Lung (tissue), 12 donors: ENCODE results near the gene SYNGR1. TPM values are rescaled to one million over a fixed set of nuclear protein-coding genes. Genes with fewer than 3 reads are reported as not detected.

Experiments
- ATAC-seq: fragments of 200-7000 bp; cut with Tn5 transposase; one replicate; pipeline ENCODE4 v1.9.1; 2020; ENCODE audit warnings: moderate number of reproducible peaks; ENCODE audit not compliant: insufficient read depth, low FRiP score
- DNase-seq, 3 donors: peaks; one replicate each; pipeline ENCODE4 v3.0.0-alpha.2; 2013 to 2017
- H3K27ac ChIP-seq, 2 donors: one replicate each; pipeline ENCODE4 v1.5.1; 2013; ENCODE audit warnings: mild to moderate bottlenecking in 2 of 2, moderate library complexity in 2 of 2, control low read depth in 1 of 2, inconsistent platforms in 1 of 2, low read depth in 1 of 2, low read length in 1 of 2
- H3K27me3 ChIP-seq, 3 donors: one replicate each; pipeline ENCODE4 v1.5.1; 2013; ENCODE audit warnings: low read length in 2 of 3; ENCODE audit not compliant: control insufficient read depth in 3 of 3, insufficient read depth in 3 of 3
- H3K36me3 ChIP-seq, 4 donors: one replicate each; pipeline ENCODE4 v1.5.1; 2013; ENCODE audit warnings: low read length in 4 of 4, mild to moderate bottlenecking in 1 of 4, moderate library complexity in 1 of 4; ENCODE audit not compliant: control insufficient read depth in 4 of 4, insufficient read depth in 4 of 4
- H3K4me1 ChIP-seq, 5 donors: one replicate each; pipeline ENCODE4 v1.5.1; 2013; ENCODE audit warnings: low read length in 5 of 5, mild to moderate bottlenecking in 2 of 5, moderate library complexity in 1 of 5; ENCODE audit not compliant: control insufficient read depth in 5 of 5, insufficient read depth in 5 of 5
- H3K4me3 ChIP-seq: one replicate; pipeline ENCODE4 v1.5.1; 2013; ENCODE audit warnings: mild to moderate bottlenecking, control low read depth, moderate library complexity
- H3K9ac ChIP-seq, 2 donors: one replicate each; pipeline ENCODE4 v1.5.1; 2013; ENCODE audit warnings: low read length in 2 of 2, control low read depth in 1 of 2; ENCODE audit not compliant: insufficient read depth in 1 of 2
- H3K9me3 ChIP-seq, 4 donors: one replicate each; pipeline ENCODE4 v1.5.1; 2013; ENCODE audit warnings: low read length in 3 of 4, mild to moderate bottlenecking in 1 of 4, moderate library complexity in 1 of 4; ENCODE audit not compliant: control insufficient read depth in 4 of 4, insufficient read depth in 3 of 4
- WGBS, 2 donors: extraction: QIAGEN DNeasy Blood & Tissue Kit; methylation state at CpG; one replicate each; pipeline ENCODE4 v1.1.7; 2013; 5-methylcytosine and 5-hydroxymethylcytosine counted together
- polyA plus RNA-seq, 2 donors: library from polyadenylated mRNA; stranded (reverse); fragments of 200-250 nt; gene quantifications; one replicate each; pipeline ENCODE4 v1.2.1, GENCODE V29; 2013
- total RNA-seq, 2 donors: library from RNA; depleted of rRNA in 1 of 2; stranded (reverse); fragments of >200 nt in 1 of 2; gene quantifications; one replicate each; pipeline ENCODE4 v1.2.1, GENCODE V29; 2014 to 2021
- TF ChIP-seq, protein P1 (sequence below): IDR thresholded peaks from 2 replicates; pipeline ENCODE4 v1.5.1; 2012; ENCODE audit warnings: mild to moderate bottlenecking; ENCODE audit errors: control extremely low read depth, extremely low read depth
- donor health status: control.
- donor health status: control.
- donor health status: Bipolar disorder and iron deficiency.
- donor health status: healthy.
- donor health status: DM: yes; HTN: yes; CAD: no.

SYNGR1 gene
- total and polyA plus RNA-seq, 4 donors = 3.5 to 13.3 (median 5.5) TPM

GRCh38 chr22:39350757-39351688 is 1.2 kb downstream of the SYNGR1 start:
- H3K27me3 ChIP-seq = no peaks in the 10 kb centered on the region
- DNase-seq (no peak), ATAC-seq (no peak)
- 51 to 61% methylated on average over 14 of the region's 14 CpGs for WGBS, 2 donors
- no peaks in the 10 kb centered on the region for H3K36me3 ChIP-seq
- TF ChIP-seq, protein P1, sequence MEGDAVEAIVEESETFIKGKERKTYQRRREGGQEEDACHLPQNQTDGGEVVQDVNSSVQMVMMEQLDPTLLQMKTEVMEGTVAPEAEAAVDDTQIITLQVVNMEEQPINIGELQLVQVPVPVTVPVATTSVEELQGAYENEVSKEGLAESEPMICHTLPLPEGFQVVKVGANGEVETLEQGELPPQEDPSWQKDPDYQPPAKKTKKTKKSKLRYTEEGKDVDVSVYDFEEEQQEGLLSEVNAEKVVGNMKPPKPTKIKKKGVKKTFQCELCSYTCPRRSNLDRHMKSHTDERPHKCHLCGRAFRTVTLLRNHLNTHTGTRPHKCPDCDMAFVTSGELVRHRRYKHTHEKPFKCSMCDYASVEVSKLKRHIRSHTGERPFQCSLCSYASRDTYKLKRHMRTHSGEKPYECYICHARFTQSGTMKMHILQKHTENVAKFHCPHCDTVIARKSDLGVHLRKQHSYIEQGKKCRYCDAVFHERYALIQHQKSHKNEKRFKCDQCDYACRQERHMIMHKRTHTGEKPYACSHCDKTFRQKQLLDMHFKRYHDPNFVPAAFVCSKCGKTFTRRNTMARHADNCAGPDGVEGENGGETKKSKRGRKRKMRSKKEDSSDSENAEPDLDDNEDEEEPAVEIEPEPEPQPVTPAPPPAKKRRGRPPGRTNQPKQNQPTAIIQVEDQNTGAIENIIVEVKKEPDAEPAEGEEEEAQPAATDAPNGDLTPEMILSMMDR = no peak
- H3K9ac ChIP-seq = peak overlapping the region; percentile 39 to 54
- no peaks in the 10 kb centered on the region for H3K9me3 ChIP-seq
- H3K27ac ChIP-seq = peak overlapping the region in 1 of 2 donors; percentile 64
- H3K4me1 ChIP-seq = peaks cover 0 to 22% (median 12%) of the 10 kb centered on the region in 5 donors
- no peak overlapping the region for H3K4me3 ChIP-seq

- Histone ChIP-seq H3K27ac (no peak overlapping the region), H3K27me3 (no peaks in the 10 kb centered on the region), H3K4me1 (peaks cover 0 to 22% (median 12%) of the 10 kb centered on the region in 5 donors), H3K4me3 (no peak overlapping the region), H3K9me3 (no peaks in the 10 kb centered on the region), H3K9ac (no peak overlapping the region), H3K36me3 (no peaks in the 10 kb centered on the region)
- 37 to 61% methylated on average over 8 of the region's 8 CpGs for WGBS, 2 donors
- ATAC-seq = no peak
- no peak for DNase-seq
- TF ChIP-seq, protein P1 = no peak
Measured at GRCh38 chr22:39351689-39352214, 2.0 kb downstream of the SYNGR1 start.

- no peak overlapping the region for H3K4me3 ChIP-seq
- no peaks in the 10 kb centered on the region for H3K27me3 ChIP-seq
- H3K4me1 ChIP-seq = peaks cover 0 to 22% (median 12%) of the 10 kb centered on the region in 5 donors
- no peak overlapping the region for H3K27ac ChIP-seq
- H3K36me3 ChIP-seq = no peaks in the 10 kb centered on the region
- 78 to 81% methylated on average over 7 of the region's 7 CpGs for WGBS, 2 donors
- no peak for DNase-seq
- no peak for ATAC-seq
- no peaks in the 10 kb centered on the region for H3K9me3 ChIP-seq
- TF ChIP-seq, protein P1 = no peak
- H3K9ac ChIP-seq = no peak overlapping the region
Measured at GRCh38 chr22:39352306-39352891, 2.6 kb downstream of the SYNGR1 start.
